ENCODE measurements around the gene TMEM259.

TMEM259 gene

GRCh38 chr19:1055886-1056620 is 35.1 kb upstream of the TMEM259 start:
- no peak for DNase-seq (ENCODE audit: low read depth in 1 of 2, low spot score in 1 of 2)

DNA sequence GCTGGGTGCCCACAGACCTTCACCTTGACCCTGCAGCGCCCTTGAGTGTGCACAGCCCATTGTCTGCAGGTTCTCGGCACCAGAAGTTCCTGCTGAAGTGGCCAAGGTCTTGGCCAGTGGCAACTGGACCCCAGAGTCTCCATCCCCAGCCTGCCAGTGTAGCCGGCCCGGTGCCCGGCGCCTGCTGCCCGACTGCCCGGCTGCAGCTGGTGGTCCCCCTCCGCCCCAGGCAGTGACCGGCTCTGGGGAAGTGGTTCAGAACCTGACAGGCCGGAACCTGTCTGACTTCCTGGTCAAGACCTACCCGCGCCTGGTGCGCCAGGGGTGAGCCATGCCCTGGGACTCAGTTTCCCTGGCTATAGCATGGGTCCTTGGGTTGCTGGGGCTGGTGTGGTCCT is 34.1 kb upstream of the TMEM259 start:
- no peak for DNase-seq (ENCODE audit: low read depth in 1 of 2, low spot score in 1 of 2)

- no peak for DNase-seq (ENCODE audit: low read depth in 1 of 2, low spot score in 1 of 2)
These were observed 33.4 kb upstream of the TMEM259 start for GRCh38 chr19:1054102-1055027.

DNA sequence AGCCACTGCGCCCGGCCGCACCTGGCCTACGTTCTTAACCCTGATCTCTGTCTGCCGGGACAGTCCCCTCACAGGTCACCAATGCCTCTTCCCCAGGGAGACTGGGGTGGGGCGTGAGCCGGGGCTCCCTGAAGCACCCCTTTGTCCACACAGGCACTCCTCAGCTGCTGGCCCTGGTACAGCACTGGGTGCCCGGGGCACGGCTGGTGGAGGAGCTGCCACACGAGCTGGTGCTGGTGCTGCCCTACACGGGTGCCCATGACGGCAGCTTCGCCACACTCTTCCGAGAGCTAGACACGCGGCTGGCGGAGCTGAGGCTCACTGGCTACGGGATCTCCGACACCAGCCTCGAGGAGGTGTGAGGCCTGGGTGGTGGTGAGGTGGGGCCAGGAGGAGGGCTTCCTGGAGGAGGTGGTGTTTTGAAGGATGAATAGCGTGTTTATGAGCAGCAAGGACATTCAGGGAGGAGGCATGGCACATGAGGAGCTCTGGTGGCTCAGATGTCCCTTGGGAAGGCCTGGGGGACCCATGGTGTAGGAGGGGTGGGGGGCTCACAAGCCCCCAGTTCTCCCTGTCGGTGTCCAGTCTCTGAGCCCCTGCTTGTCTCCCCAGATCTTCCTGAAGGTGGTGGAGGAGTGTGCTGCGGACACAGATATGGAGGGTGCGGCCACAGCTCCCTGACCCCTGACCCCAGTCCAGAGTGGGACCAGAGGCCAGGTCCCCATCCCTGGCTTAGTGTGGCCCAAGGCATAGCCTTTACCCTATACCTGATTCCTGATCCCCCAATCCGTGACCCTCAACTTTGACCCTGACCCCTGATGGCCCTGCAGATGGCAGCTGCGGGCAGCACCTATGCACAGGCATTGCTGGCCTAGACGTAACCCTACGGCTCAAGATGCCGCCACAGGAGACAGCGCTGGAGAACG is 32.5 kb upstream of the TMEM259 start:
- DNase-seq (ENCODE audit: low read depth in 1 of 2, low spot score in 1 of 2) = no peak

DNA sequence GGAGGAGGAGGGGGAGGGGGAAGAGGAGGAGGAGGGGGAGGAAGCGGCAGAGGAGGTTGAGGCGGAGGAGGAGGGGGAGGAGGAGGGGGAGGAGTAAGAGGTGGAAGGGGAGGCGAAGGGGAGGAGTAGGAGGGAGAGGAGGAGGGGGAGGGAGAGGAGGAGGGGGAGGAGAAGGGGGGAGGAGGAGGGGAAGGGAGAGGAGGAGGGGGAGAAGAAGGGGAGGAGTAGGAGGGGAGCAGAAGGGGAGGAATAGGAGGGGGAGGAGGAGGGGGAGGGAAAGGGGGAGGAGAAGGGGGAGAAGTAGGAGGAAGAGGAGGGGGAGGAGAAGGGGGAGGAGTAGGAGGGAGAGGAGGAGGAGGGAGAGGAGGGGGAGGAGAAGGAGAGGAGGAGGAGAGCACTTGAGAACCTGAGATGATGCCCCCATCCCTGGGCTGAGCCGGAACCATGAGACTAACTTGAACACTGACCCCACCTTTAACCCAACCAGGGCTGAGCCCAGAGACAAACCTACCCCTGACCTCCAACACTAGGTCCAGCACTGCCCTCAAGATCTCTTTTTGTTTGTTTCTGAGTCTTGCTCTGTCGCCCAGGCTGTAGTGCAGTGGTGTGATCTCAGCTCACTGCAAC is 31.5 kb upstream of the TMEM259 start:
- DNase-seq (ENCODE audit: low read depth in 1 of 2, low spot score in 1 of 2) = no peak

GRCh38 chr19:1051791-1052190 is 30.9 kb upstream of the TMEM259 start:
- no peak for DNase-seq (ENCODE audit: low read depth in 1 of 2, low spot score in 1 of 2)

DNA sequence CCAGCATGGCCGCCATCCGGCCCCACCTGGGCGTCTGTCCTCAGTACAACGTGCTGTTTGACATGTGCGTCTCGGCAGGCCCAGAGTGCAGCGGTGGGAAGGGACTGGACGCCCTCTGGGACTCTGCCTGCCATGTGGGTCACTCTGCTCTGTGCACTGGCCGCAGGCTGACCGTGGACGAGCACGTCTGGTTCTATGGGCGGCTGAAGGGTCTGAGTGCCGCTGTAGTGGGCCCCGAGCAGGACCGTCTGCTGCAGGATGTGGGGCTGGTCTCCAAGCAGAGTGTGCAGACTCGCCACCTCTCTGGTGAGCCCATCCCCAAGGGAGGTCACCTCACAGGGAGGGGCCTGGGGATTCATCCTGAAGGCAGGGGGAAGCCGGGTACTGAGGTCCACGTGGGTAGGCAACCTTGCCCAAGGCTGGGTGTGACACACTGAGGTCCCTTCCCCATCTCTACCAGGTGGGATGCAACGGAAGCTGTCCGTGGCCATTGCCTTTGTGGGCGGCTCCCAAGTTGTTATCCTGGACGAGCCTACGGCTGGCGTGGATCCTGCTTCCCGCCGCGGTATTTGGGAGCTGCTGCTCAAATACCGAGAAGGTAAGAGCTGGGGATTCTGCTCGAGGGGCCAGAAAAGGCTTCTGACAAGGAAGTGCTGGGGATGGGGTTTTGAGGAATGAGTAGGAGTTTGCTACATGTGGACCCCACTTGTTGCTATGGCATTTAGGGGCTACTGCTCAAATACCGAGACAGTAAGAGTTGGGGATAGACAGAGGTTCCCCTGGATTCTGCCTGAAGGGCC is 30.3 kb upstream of the TMEM259 start:
- no peak for DNase-seq (ENCODE audit: low read depth in 1 of 2, low spot score in 1 of 2)

GRCh38 chr19:1049800-1050199 is 28.9 kb upstream of the TMEM259 start:
- DNase-seq (ENCODE audit: low read depth in 1 of 2, low spot score in 1 of 2) = no peak

DNA sequence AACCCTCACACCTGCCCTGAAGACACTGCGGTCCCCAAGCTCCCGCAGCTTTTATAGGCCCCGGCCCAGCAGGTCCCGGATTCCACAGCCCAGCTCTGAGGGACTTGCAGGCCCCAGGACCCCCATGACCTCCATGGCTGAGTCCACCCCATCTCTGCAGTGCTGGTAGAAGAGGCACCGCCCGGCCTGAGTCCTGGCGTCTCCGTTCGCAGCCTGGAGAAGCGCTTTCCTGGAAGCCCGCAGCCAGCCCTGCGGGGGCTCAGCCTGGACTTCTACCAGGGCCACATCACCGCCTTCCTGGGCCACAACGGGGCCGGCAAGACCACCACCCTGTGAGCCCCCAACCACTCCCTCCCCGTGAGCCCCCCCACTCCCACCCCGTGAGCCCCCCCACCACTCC is 28.2 kb upstream of the TMEM259 start:
- DNase-seq (ENCODE audit: low read depth in 1 of 2, low spot score in 1 of 2) = no peak

- no peak for DNase-seq (ENCODE audit: low read depth in 1 of 2, low spot score in 1 of 2)
These were observed 26.8 kb upstream of the TMEM259 start for GRCh38 chr19:1047696-1048147.

- no peak for DNase-seq (ENCODE audit: low read depth in 1 of 2, low spot score in 1 of 2)
These were observed 26.1 kb upstream of the TMEM259 start for GRCh38 chr19:1046836-1047695.

DNA sequence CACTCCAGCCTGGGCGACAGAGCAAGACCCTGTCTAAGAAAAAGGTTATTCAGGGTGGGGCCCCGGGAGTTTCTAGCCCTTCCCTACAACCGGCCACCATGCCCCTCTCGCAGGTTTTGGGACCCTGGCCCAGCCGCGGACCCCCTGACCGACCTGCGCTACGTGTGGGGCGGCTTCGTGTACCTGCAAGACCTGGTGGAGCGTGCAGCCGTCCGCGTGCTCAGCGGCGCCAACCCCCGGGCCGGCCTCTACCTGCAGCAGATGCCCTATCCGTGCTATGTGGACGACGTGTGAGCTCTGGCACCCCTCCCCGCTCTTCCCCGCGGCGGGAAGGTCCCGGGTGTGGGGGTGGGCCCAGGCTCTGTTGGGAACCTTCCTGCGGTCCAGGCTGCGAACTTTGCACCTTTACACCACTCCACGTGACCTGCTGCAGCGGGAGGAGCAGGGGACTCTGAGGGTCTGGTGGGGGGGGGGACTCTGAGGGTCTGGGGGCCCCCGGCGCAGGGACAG is 25.2 kb upstream of the TMEM259 start:
- DNase-seq (ENCODE audit: low read depth in 1 of 2, low spot score in 1 of 2) = no peak

GRCh38 chr19:1045247-1045603 is 24.3 kb upstream of the TMEM259 start:
- no peak for DNase-seq (ENCODE audit: low read depth in 1 of 2, low spot score in 1 of 2)

GRCh38 chr19:1042689-1043511 is 22.0 kb upstream of the TMEM259 start:
- no peak for DNase-seq (ENCODE audit: low read depth in 1 of 2, low spot score in 1 of 2)

DNA sequence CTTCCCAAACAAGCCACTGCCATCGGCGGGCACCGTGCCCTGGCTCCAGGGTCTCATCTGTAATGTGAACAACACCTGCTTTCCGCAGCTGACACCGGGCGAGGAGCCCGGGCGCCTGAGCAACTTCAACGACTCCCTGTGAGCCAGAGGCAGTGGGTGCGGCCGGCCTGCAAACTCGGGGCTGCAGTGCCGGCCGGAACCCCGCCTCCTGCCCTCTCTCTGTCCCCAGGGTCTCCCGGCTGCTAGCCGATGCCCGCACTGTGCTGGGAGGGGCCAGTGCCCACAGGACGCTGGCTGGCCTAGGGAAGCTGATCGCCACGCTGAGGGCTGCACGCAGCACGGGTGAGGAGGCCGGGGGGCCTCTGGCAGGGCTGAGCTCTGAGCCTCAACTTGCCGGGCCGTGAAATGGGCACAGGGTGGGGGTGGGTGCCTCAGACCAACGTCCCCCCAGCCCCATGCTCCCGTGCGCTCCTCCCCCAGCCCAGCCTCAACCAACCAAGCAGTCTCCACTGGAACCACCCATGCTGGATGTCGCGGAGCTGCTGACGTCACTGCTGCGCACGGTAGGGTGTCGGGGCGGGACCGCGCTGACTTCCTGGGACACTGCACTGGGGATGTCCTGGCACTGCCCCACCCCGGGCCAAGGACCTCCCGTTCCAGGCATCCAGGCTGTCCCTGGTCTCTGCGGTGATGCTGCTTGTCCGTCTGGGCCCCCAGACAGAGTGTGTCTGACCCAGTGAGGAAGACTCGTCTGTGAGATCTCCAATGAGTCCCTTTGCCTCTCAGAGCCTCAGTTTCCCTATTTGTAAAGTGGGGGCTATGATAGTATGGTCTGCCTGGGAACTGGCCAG is 21.1 kb upstream of the TMEM259 start:
- no peak for DNase-seq (ENCODE audit: low read depth in 1 of 2, low spot score in 1 of 2)

- no peak for DNase-seq (ENCODE audit: low read depth in 1 of 2, low spot score in 1 of 2)
These were observed 20.4 kb upstream of the TMEM259 start for GRCh38 chr19:1041272-1041834.

Measured in stimulated activated CD4-positive, alpha-beta T cell treated with anti-CD3 and anti-CD28 coated beads, Interleukin-15, amount 100 ng/mL, for 1 hour (primary cell).